K562 (cell line): Measurements from ENCODE around the gene PDE1A. TPM values are rescaled to one million over a fixed set of nuclear protein-coding genes. Genes with fewer than 3 reads are reported as not detected.

Experiments
- ATAC-seq: fragments of 200-7000 bp; cut with Tn5 transposase; 3 replicates; pipeline ENCODE4 v1.9.1; 2020; ENCODE audit warnings: moderate library complexity
- BruUV-seq: library from RNA; stranded (reverse); fragments of 400-500 nt; replicated peaks from 2 replicates; lab custom pipeline; 2021; lab: Mats Ljungman, UMichigan
- CTCF ChIA-PET: fragments of 300-600 bp; formaldehyde crosslinking; extraction: SDS; loops from one replicate; lab custom pipeline; 2021; ENCODE audit warnings: low intra/inter-chr PET ratio; lab: Yijun Ruan, JAX
- POLR2A ChIA-PET: fragments of 300-600, 350-650 bp; sonication (Branson Sonifier 250); formaldehyde crosslinking; extraction: SDS; loops from one replicate; lab custom pipeline; 2021; ENCODE audit warnings: antibody characterized with exemption, inconsistent platforms; lab: Yijun Ruan, JAX
- DNase-seq, 4 experiments: peaks; one replicate each; pipeline versions ENCODE4 v3.0.0 to v3.0.0-alpha.2; 2011 to 2018; ENCODE audit warnings: low spot score in 3 of 4, mixed read lengths in 3 of 4; ENCODE audit errors: extremely low read depth in 1 of 4
- FAIRE-seq: peaks from 2 replicates; lab custom pipeline; 2011; peaks lifted over from hg19 to GRCh38; lab: Jason Lieb, UNC
- H2AFZ ChIP-seq: 2 replicates; pipeline ENCODE4 v1.6.0; 2011; ENCODE audit warnings: low read depth, low read length, control low read depth, inconsistent platforms
- H3K27ac ChIP-seq: fragments of 200-600 bp; 3 replicates; pipeline ENCODE4 v1.8.0; 2011; ENCODE audit warnings: low read depth, mild to moderate bottlenecking, control low read depth, inconsistent platforms, low read length, moderate library complexity, mixed read lengths; ENCODE audit errors: extremely low read depth
- H3K27me3 ChIP-seq, 2 experiments: fragments of 300-600 bp in 1 of 2; 2 replicates in 1 of 2; 3 replicates in 1 of 2; pipeline versions ENCODE4 v1.6.0 to v1.8.0; 2011; ENCODE audit warnings: inconsistent platforms in 2 of 2, low read length in 2 of 2, mild to moderate bottlenecking in 1 of 2, mixed read lengths in 1 of 2, moderate library complexity in 1 of 2; ENCODE audit not compliant: control insufficient read depth in 2 of 2, insufficient read depth in 2 of 2
- H3K36me3 ChIP-seq: fragments of 300-600 bp; 3 replicates; pipeline ENCODE4 v1.8.0; 2011; ENCODE audit warnings: mild to moderate bottlenecking, low read length, inconsistent platforms; ENCODE audit not compliant: control insufficient read depth, insufficient read depth
- H3K4me1 ChIP-seq, 2 experiments: fragments of 200-600 bp in 1 of 2; replicated peaks in 1 of 2; 2 replicates in 1 of 2; 3 replicates in 1 of 2; pipeline versions ENCODE4 v1.5.1 to v1.8.0; 2011; ENCODE audit warnings: inconsistent platforms in 2 of 2, low read length in 2 of 2, mild to moderate bottlenecking in 1 of 2, mixed read lengths in 1 of 2, moderate library complexity in 1 of 2; ENCODE audit not compliant: control insufficient read depth in 2 of 2, insufficient read depth in 2 of 2
- H3K4me2 ChIP-seq: 2 replicates; pipeline ENCODE4 v1.6.1; 2011; ENCODE audit warnings: low read length, control low read depth, inconsistent platforms, mixed read lengths; ENCODE audit not compliant: insufficient read depth
- H3K4me3 ChIP-seq: fragments of 200-600 bp; sonication (generic), shearing (Covaris generic); 2 replicates; pipeline ENCODE4 v1.5.1; 2016; ENCODE audit warnings: control low read depth, inconsistent platforms
- H3K79me2 ChIP-seq: fragments of 200-600 bp; 3 replicates; pipeline ENCODE4 v1.8.0; 2011; ENCODE audit warnings: low read length, inconsistent platforms; ENCODE audit not compliant: control insufficient read depth, insufficient read depth
- H3K9ac ChIP-seq, 2 experiments: 2 replicates each; pipeline versions ENCODE4 v1.6.0 to v1.6.1; 2011; ENCODE audit warnings: low read depth in 2 of 2, low read length in 2 of 2, control low read depth in 1 of 2, inconsistent platforms in 1 of 2, mild to moderate bottlenecking in 1 of 2, mixed read lengths in 1 of 2; ENCODE audit not compliant: insufficient read depth in 1 of 2
- H3K9me1 ChIP-seq: one replicate; pipeline ENCODE4 v1.6.0; 2011; ENCODE audit warnings: inconsistent platforms, mild to moderate bottlenecking, low read length, moderate library complexity; ENCODE audit not compliant: control insufficient read depth, insufficient read depth
- H3K9me3 ChIP-seq: replicated peaks from 2 replicates; pipeline ENCODE4 v1.5.1; 2011; ENCODE audit warnings: low read depth, low read length, inconsistent platforms; ENCODE audit not compliant: control insufficient read depth, insufficient read depth
- H4K20me1 ChIP-seq: replicated peaks from 2 replicates; pipeline ENCODE4 v1.6.1; 2011; ENCODE audit warnings: low read length, inconsistent platforms, mixed read lengths; ENCODE audit not compliant: control insufficient read depth, insufficient read depth
- ETS2 ChIP-seq: IDR thresholded peaks from 2 replicates; pipeline ENCODE4 v1.6.1; 2016; ENCODE audit warnings: borderline replicate concordance, missing genetic modification characterization, mild to moderate bottlenecking, moderate library complexity, missing compliant biosample characterization; ENCODE audit not compliant: poor library complexity, severe bottlenecking
- HMG20A ChIP-seq: fragments of 450-650 bp; formaldehyde crosslinking; conservative IDR thresholded peaks from 2 replicates; pipeline ENCODE4 v1.4.0; 2020; ENCODE audit warnings: mild to moderate bottlenecking, mixed read lengths
- HNRNPL ChIP-seq: fragments of 200-400 bp; formaldehyde crosslinking; IDR thresholded peaks from 2 replicates; pipeline ENCODE4 v1.6.1; 2017; ENCODE audit warnings: low read depth, mild to moderate bottlenecking, low read length
- JUND ChIP-seq, 2 experiments: IDR thresholded peaks; 2 replicates in 1 of 2; 3 replicates in 1 of 2; pipeline ENCODE4 v1.6.1; 2011; ENCODE audit warnings: borderline replicate concordance in 2 of 2, low read depth in 2 of 2, low read length in 2 of 2, improper control_type of control experiment in 1 of 2, missing biosample characterization in 1 of 2, missing genetic modification characterization in 1 of 2, missing genetic modification reagents in 1 of 2
- MCM5 ChIP-seq: fragments of 450-650 bp; IDR thresholded peaks from 2 replicates; pipeline ENCODE4 v1.6.1; 2016; ENCODE audit warnings: low read depth
- MTF1 ChIP-seq: fragments of 250-450 bp; sonication (Bioruptor Pico); IDR thresholded peaks from 2 replicates; pipeline ENCODE4 v1.9.0; 2021; ENCODE audit warnings: moderate library complexity, mild to moderate bottlenecking, inconsistent platforms, borderline replicate concordance
- MYNN ChIP-seq, 2 experiments: sonication (generic); formaldehyde crosslinking in 1 of 2; IDR thresholded peaks; 2 replicates each; pipeline versions ENCODE4 v1.5.0 to v1.6.1; 2016 to 2020; ENCODE audit warnings: antibody characterized with exemption in 1 of 2, missing genetic modification reagents in 1 of 2
- NR0B1 ChIP-seq: fragments of 450-650 bp; IDR thresholded peaks from one replicate; pipeline ENCODE4 v1.6.1; 2018; ENCODE audit warnings: mild to moderate bottlenecking, moderate library complexity; ENCODE audit not compliant: partially characterized antibody
- NR2F6 ChIP-seq: fragments of 450-650 bp; formaldehyde crosslinking; IDR thresholded peaks from 2 replicates; pipeline ENCODE4 v1.4.0; 2020; ENCODE audit warnings: mild to moderate bottlenecking
- POLR3G ChIP-seq: IDR thresholded peaks from 2 replicates; pipeline ENCODE4 v1.6.1; 2011; ENCODE audit not compliant: insufficient read length, insufficient replicate concordance; ENCODE audit errors: extremely low read depth
- SAFB2 ChIP-seq: fragments of 200-400 bp; formaldehyde crosslinking; IDR thresholded peaks from 2 replicates; pipeline ENCODE4 v1.6.1; 2018; ENCODE audit warnings: borderline replicate concordance, low read length, low read depth, moderate library complexity; ENCODE audit not compliant: severe bottlenecking
- SIN3B ChIP-seq: fragments of 450-650 bp; IDR thresholded peaks from 2 replicates; pipeline ENCODE4 v1.6.1; 2017; ENCODE audit warnings: low read depth, mild to moderate bottlenecking, moderate library complexity
- SIRT6 ChIP-seq: IDR thresholded peaks from one replicate; pipeline ENCODE4 v1.6.1; 2012; ENCODE audit warnings: low read depth, mild to moderate bottlenecking, control low read depth, inconsistent platforms, low read length, moderate library complexity
- SMARCC2 ChIP-seq: fragments of 450-650 bp; IDR thresholded peaks from 2 replicates; pipeline ENCODE4 v1.6.1; 2017; ENCODE audit warnings: antibody characterized with exemption, moderate library complexity, mild to moderate bottlenecking, low read depth
- TGIF2 ChIP-seq: sonication (generic); formaldehyde crosslinking; IDR thresholded peaks from 2 replicates; pipeline ENCODE4 v1.8.1; 2022; ENCODE audit warnings: mild to moderate bottlenecking, missing genetic modification reagents, moderate library complexity
- ZNF12 ChIP-seq: sonication (generic); formaldehyde crosslinking; IDR thresholded peaks from 2 replicates; pipeline ENCODE4 v1.4.0; 2020; ENCODE audit warnings: mild to moderate bottlenecking, missing genetic modification reagents
- ZNF77 ChIP-seq: fragments of 250-450 bp; sonication (Bioruptor Pico); IDR thresholded peaks from 2 replicates; pipeline ENCODE4 v1.5.0; 2020
- ZNF79 ChIP-seq: fragments of 250-450 bp; sonication (Bioruptor Pico); IDR thresholded peaks from 2 replicates; pipeline ENCODE4 v1.4.0; 2020; ENCODE audit warnings: low read depth, mild to moderate bottlenecking, moderate library complexity
- WGBS: fragments of 100-300 bp; shearing (Covaris generic); methylation state at CpG from one replicate; pipeline ENCODE4 v1.1.6; 2016; ENCODE audit warnings: low coverage, mixed read lengths; ENCODE audit not compliant: insufficient coverage; ENCODE audit errors: missing lambda C conversion rate; 5-methylcytosine and 5-hydroxymethylcytosine counted together
- in situ Hi-C: fragments of 300-500 bp; cut with MboI; formaldehyde crosslinking; loops from 4 replicates; pipeline ENCODE4 v1.15.0; 2018; ENCODE audit warnings: inconsistent platforms, mixed read lengths
- intact Hi-C: fragments of 100-400 bp; cut with micrococcal nuclease; formaldehyde crosslinking; loops from 2 replicates; pipeline ENCODE4 v1.14.2; 2022
- polyA plus RNA-seq, 8 experiments: library from polyadenylated mRNA; depleted of rRNA in 4 of 8; stranded (reverse) in 5 of 8; unstranded in 3 of 8; fragments of >200 nt; fragmentation: Nextera tagmentation in 2 of 8; fragmentation: Illumina TruSeq in 1 of 8; extraction: Ambion mirVana in 2 of 8; extraction: Trizol in 1 of 8; gene quantifications; 2 replicates each; pipeline versions ENCODE4 v1.2.1 to v1.2.3, GENCODE V29; 2011 to 2014; ENCODE audit warnings: inconsistent platforms in 1 of 8, missing spikeins in 1 of 8
- total RNA-seq, 7 experiments: library from RNA; depleted of rRNA in 6 of 7; stranded (reverse); fragments of >200 nt in 6 of 7; fragmentation: Illumina TruSeq in 2 of 7; extraction: Trizol in 2 of 7; gene quantifications; 2 replicates each; pipeline versions ENCODE4 v1.2.1 to v1.2.3, GENCODE V29; 2011 to 2021; ENCODE audit warnings: low replicate concordance in 1 of 7
- TF ChIP-seq, protein P1 (sequence below), 2 experiments: fragments of 450-650 bp in 1 of 2; IDR thresholded peaks; 2 replicates each; pipeline ENCODE4 v1.6.1; 2011 to 2017; ENCODE audit warnings: low read depth in 2 of 2, antibody characterized with exemption in 1 of 2, borderline replicate concordance in 1 of 2, low read length in 1 of 2, mild to moderate bottlenecking in 1 of 2, mixed read lengths in 1 of 2; ENCODE audit not compliant: control insufficient read depth in 1 of 2

PDE1A gene
- total and polyA plus RNA-seq, 9 of the 15 experiments (the other 6 are each of a cell fraction or from before 2014, with no cell fraction given) = 0.14 to 0.91 (median 0.32) TPM

- CTCF ChIA-PET = no interaction called here
- WGBS = 5% methylated on average over 1 of the region's 1 CpG
- 0 out of 2 replicates have a peak, but pooled peaks cover 4% of the 10 kb centered on the region for H3K9me3 ChIP-seq
- no peaks in the 10 kb centered on the region for H3K36me3 ChIP-seq
- in situ Hi-C loops = no loop called here
- no peaks in the 10 kb centered on the region for H3K79me2 ChIP-seq
- H3K4me1 ChIP-seq = no peaks in the 10 kb centered on the region
- H3K4me3 ChIP-seq = no peak overlapping the region
- no peaks in the 10 kb centered on the region for H4K20me1 ChIP-seq
- H3K9me1 ChIP-seq = no peaks in the 10 kb centered on the region
- FAIRE-seq (no peak), DNase-seq (no peak), ATAC-seq (no peak)
- no peak overlapping the region for H3K9ac ChIP-seq
- no peak overlapping the region for H3K27ac ChIP-seq
- BruUV-seq = no TSS peak
- POLR2A ChIA-PET = no interaction called here
- H2AFZ ChIP-seq = no peak overlapping the region
- intact Hi-C loops = no loop called here
- no peak overlapping the region for H3K4me2 ChIP-seq
- no peaks in the 10 kb centered on the region for H3K27me3 ChIP-seq
- TF ChIP-seq HMG20A (CRISPR knock-in tag) = no peak
- no peak for TF ChIP-seq ZNF12 (CRISPR knock-in tag)
- TF ChIP-seq ZNF77 (CRISPR knock-in tag) = no peak
- TF ChIP-seq MTF1 (CRISPR knock-in tag) = no peak
- TF ChIP-seq NR2F6 (CRISPR knock-in tag) = no peak
- no peak for TF ChIP-seq SIRT6
- TF ChIP-seq, protein P1, sequence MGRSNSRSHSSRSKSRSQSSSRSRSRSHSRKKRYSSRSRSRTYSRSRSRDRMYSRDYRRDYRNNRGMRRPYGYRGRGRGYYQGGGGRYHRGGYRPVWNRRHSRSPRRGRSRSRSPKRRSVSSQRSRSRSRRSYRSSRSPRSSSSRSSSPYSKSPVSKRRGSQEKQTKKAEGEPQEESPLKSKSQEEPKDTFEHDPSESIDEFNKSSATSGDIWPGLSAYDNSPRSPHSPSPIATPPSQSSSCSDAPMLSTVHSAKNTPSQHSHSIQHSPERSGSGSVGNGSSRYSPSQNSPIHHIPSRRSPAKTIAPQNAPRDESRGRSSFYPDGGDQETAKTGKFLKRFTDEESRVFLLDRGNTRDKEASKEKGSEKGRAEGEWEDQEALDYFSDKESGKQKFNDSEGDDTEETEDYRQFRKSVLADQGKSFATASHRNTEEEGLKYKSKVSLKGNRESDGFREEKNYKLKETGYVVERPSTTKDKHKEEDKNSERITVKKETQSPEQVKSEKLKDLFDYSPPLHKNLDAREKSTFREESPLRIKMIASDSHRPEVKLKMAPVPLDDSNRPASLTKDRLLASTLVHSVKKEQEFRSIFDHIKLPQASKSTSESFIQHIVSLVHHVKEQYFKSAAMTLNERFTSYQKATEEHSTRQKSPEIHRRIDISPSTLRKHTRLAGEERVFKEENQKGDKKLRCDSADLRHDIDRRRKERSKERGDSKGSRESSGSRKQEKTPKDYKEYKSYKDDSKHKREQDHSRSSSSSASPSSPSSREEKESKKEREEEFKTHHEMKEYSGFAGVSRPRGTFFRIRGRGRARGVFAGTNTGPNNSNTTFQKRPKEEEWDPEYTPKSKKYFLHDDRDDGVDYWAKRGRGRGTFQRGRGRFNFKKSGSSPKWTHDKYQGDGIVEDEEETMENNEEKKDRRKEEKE (IDR thresholded peaks at IDR 0.05; ENCODE audit: borderline replicate concordance in 1 of 2, control insufficient read depth in 1 of 2, low read depth in 2 of 2, low read length in 1 of 2) = no peak
- TF ChIP-seq ZNF79 (CRISPR knock-in tag) = no peak
- no peak for TF ChIP-seq MCM5
- TF ChIP-seq TGIF2 (CRISPR knock-in tag) = no peak
- no peak for TF ChIP-seq SMARCC2
- no peak for TF ChIP-seq JUND (IDR thresholded peaks at IDR 0.05; ENCODE audit: borderline replicate concordance, low read depth, low read length)
- no peak for TF ChIP-seq JUND (tag; IDR thresholded peaks at IDR 0.05; ENCODE audit: borderline replicate concordance, low read depth, low read length)
- no peak for TF ChIP-seq MYNN (IDR thresholded peaks at IDR 0.05)
- no peak for TF ChIP-seq MYNN (CRISPR knock-in tag; IDR thresholded peaks at IDR 0.05)
- no peak for TF ChIP-seq HNRNPL
- TF ChIP-seq POLR3G = no peak
- no peak for TF ChIP-seq ETS2 (tag)
- TF ChIP-seq SIN3B = no peak
- TF ChIP-seq SAFB2 = no peak
- no peak for TF ChIP-seq NR0B1
Measured at GRCh38 chr2:182110347-182110746, 316.5 kb downstream of the PDE1A start.
